H1 (cell line): ENCODE results near the gene DEGS1. TPM values are rescaled to one million over a fixed set of nuclear protein-coding genes. Genes with fewer than 3 reads are reported as not detected.

ENCODE experiments used
- CTCF ChIP-seq, 3 experiments: IDR thresholded peaks; 1 replicate in 2 of 3; 2 replicates in 1 of 3; pipeline versions ENCODE4 v1.5.1 to v1.6.1; 2011; ENCODE audit warnings: low read length in 3 of 3, mild to moderate bottlenecking in 3 of 3, inconsistent platforms in 2 of 3, low read depth in 1 of 3, moderate library complexity in 1 of 3; ENCODE audit not compliant: insufficient read depth in 1 of 3; ENCODE audit errors: control extremely low read depth in 1 of 3
- KDM5A ChIP-seq: fragments of 200-600 bp; IDR thresholded peaks from 2 replicates; pipeline ENCODE4 v1.7.1; 2012; ENCODE audit warnings: mild to moderate bottlenecking, low read length, inconsistent platforms, mixed read lengths
- polyA plus RNA-seq, 7 experiments: library from polyadenylated mRNA; depleted of rRNA in 3 of 7; stranded (reverse) in 5 of 7; unstranded in 2 of 7; fragments of >200 nt in 5 of 7; fragments of 200-250 nt in 2 of 7; gene quantifications; 1 replicate in 5 of 7; 2 replicates in 1 of 7; 4 replicates in 1 of 7; pipeline versions ENCODE4 v1.2.1 to v1.2.3, GENCODE V29; 2011 to 2013; ENCODE audit warnings: missing spikeins in 2 of 7, mixed read lengths in 2 of 7
- total RNA-seq: library from RNA; stranded (reverse); fragmentation: NEBNext Ultra II Directional; extraction: Animal tissue kit (Norgen Biotek cat#: 25700); gene quantifications from 2 replicates; pipeline ENCODE4 v1.2.1, GENCODE V29; 2021
- TF ChIP-seq, protein P1 (sequence below): IDR thresholded peaks from 2 replicates; pipeline ENCODE4 v1.6.1; 2011; ENCODE audit warnings: low read length, improper control_type of control experiment

Gene DEGS1
- total and polyA plus RNA-seq, 2 of the 8 experiments (the other 6 are each of a cell fraction or from before 2014, with no cell fraction given) = 46.1 to 114 TPM

DNA sequence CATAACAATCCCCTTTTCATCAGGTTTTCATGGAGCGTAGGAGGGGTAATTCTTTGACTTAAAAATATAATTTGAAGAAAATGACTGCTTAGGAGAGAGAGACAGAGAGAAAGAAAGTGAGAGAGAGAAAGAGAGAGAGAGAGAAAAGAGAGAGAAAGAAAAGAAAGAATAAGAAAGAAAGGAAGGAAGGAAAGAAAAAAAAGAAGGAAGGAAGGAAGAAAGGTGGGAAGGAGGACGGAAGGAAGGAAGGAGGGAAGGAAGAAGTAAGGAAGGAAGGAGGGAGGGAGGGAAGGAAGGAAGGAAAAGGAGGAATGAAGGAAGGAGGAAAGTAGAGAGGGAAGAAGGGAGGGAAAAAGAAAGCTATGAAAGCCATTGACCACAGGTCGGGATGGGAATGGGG lies 10.8 kb upstream of the DEGS1 start (continued):
- TF ChIP-seq CTCF (IDR thresholded peaks at IDR 0.05; ENCODE audit: control extremely low read depth in 1 of 3, insufficient read depth in 1 of 3, low read depth in 1 of 3, low read length in 3 of 3) (no peak), KDM5A (no peak)
- TF ChIP-seq, protein P1, sequence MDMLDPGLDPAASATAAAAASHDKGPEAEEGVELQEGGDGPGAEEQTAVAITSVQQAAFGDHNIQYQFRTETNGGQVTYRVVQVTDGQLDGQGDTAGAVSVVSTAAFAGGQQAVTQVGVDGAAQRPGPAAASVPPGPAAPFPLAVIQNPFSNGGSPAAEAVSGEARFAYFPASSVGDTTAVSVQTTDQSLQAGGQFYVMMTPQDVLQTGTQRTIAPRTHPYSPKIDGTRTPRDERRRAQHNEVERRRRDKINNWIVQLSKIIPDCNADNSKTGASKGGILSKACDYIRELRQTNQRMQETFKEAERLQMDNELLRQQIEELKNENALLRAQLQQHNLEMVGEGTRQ = no peak
